HG02571 (cell line): Measurements from ENCODE around the gene RNF150.
"Not testable (repeated sequence)": the region's sequence is repeated elsewhere in the genome, so short reads cannot be mapped to it uniquely, and the experiment has no call there.

Experiments used
- ATAC-seq: cut with Tn5 transposase; IDR thresholded peaks from one replicate; pipeline ENCODE4 v1.9.1; 2021; ENCODE audit warnings: mild to moderate bottlenecking, moderate library complexity; ENCODE audit not compliant: unreplicated experiment

RNF150 gene

DNA sequence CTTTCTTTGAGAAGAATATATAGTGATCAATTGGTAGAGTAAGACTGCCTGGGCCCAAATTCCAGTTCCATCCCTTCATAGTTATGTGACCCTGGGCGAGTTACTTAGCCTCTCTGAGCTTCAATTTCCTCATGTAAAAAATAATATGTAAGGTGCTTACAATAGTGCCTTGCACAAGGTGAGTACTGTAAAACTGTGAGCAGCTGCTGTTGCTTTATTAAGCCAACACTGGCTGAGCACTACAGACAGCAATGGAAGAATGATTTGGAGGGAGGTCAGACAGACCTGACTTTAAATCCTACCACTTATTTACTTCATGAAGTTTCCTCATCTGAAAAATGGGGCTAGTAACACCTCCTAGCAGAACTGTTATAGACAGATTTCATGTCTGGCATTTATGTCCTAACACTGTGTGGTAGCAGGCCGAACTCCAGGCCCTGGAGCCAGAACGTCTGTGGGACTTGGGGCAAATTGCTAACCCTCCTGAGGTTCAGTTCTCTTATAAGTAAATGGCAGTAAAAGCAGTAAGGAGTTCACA lies 53.8 kb downstream of the RNF150 start:
- no peak for ATAC-seq

DNA sequence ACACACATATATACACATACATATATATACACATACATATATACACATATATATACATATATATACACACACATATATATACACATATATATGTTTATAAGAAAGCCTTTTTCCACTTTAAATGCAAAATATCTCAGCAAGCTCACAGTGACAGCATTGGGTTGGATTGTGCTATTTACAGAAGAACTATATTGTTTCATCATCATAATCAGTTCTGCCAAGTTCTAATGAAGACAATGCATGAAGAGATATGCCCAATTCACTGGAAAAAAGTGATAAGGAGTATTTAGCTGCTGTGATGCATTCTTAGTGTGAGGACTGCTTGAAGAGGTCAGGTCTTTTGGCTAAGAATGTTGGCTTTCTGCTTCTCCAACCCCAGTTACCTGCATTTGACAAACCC lies 54.4 kb downstream of the RNF150 start:
- ATAC-seq = no peak

DNA sequence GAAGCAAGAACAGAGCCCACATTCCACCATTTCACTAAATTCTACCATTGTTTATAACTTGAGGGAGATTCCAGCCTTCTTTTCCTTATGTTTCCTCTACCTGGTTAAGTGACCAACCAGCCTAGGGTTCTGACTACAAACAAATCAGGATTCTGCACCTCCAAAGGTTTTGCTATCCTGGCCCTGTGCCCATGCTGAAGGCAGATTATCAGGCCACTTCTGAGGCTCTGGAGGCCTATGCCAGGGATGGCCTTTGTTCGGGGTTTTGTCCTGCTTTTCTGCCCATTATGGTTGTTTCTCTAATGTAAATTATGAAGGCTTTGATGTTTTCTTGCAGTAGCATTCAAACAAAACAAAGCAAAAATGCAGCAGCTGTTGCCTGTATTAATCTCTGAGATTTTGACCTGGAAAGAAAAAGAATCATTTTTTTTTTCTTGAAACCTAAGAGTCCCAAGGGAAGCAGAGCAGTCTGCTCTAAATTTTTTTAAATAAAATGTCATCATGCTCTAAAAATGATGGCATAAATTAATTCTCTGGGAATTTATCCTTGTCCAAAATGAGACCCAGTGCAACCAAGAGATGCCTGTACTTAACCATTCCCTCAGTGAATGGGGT lies 55.6 kb downstream of the RNF150 start:
- no peak for ATAC-seq

DNA sequence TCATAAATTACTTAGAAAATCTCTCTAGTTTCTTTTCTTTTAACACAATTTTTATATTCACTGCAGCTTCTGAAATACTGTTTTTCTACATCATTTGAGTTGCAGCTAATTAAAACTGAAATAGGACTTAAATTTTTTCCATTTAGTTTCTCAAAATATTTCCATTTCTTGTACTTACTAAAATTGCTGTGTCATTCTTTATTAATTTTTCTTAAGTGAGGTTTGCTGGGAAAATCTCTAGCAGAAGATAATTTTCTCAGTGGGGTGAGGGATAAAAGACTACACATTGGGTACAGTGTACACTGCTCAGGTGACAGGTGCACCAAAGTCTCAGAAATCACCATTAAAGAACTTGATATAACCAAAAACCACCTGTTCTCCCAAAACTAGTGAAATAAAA lies 57.7 kb downstream of the RNF150 start:
- no peak for ATAC-seq

DNA sequence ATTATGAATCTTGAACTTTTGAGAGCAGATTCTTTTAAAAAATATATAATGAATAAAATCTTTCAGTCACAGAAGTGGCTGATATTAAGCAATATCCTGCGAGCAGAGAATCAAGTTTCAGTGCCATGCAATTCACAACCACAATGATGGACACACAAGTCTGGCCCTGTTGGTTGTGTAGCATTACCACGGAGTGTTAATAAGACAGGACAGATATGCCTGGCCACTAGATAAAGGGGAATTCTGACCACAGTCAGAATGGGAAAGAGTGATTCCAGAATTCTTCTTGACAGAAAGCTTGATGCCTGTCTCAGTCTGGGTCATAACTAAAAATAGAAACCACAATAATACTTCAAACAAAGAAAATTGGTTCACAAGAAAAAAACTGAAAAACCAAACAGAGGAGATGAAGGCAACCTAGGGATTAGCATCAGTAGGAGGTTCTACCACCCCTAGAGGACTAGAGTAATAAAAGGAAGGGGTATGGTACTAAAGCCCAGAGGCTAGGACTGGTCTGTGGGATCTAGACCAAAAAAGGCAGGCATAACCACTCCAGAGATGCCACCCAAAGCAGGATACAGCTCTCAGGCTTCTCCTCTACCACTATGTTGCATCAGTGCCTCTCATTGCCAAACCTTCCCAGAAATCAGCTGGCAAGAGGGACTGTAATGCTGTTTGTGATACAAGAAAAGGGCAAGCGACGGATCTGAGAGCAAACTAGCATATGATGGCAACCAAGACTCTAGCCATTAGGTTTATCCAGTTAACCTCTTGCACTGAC lies 59.0 kb downstream of the RNF150 start:
- ATAC-seq = no peak

DNA sequence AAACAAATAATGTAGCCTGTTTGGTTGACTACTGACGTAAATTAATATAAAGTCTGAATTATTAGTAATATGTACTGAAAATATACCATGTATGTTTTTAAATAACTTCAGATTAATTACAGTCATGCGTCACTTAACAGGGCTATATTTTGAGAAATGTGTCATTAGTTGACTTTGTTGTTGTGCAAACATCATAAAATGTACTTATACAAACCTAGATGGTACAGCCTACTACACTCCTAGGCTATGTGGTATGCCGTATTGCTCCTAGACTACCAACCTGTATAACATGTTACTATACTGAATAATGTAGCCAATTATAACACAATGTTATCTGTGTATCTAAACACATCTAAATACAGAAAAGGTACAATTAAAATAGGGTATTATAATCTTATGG lies 66.6 kb downstream of the RNF150 start:
- no peak for ATAC-seq

DNA sequence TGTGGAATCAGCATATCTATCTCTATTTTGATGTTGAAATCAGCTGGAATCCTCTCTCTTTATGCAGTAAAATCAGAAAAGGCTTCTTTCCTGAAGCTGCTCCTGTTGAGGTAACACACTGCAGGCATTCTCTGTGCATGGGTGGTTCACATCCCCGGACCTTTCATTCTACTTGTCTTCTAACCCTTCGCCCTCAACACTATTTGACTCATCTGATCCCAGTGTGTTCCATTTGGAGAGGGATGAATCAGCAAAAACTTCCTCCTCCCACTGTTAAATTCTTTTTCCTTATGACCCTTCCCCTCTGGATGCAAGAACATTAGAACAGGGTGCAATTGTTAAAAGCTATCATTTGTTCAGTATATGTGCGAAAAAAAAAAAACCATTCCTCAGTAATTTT lies 67.4 kb downstream of the RNF150 start:
- no peak for ATAC-seq

DNA sequence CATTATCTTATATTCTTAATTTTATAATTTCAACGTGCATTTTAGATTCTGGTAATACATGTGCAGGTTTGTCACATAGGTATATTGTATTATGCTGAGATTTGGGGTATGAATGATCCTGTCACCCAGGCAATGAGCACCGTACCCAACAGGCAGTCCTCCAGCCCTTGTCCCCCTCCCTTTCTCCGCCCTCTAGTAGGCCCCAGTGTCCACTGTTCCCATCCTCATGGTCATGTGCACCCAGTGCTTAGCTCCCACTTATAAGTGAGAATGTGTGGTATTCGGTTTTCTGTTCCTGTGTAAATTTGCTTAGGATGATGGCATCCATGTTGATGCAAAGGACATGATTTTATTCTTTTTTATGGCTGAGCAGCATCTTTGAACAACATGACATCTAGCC lies 70.6 kb downstream of the RNF150 start:
- no peak for ATAC-seq

DNA sequence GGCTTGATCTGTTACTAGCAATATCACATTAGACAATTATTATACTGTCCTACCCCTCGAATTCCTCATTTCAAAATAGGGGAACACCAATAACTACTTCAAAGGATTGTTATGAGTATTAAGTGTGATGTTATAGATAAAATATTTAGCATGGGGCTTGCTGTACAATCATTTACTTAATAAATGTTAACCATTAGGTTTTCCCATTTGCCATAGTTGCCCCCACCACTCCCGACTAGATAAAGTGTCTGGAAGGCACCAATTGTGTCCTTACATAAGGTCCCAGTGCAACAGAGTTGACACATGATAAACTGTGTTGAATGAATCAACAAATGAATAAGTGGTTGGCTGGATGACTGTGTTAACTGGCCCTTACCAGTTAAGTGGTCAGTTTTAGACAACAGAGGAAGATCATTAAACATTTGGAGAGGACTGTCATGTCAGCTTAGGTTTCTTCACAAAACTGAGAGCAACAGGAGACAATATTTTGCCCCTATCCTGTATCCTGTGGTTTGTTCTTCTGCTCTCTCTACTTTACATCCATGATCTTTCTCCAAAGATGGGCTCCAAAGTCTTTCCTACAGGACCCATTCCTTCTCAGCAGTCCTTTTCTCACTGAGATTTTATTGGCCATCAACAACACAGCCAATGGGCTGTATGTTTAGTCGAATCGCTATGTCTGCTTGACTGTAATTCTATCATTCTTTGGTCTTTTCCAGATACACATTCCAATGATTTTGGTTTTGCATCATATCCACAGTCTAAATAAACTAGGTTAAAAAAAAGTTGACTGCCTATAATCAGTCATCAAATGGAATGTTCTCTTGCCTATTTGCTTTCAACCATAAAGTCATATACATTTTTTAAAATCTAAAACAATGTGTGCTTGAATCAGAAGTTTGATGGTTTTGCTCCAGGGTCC lies 74.4 kb downstream of the RNF150 start:
- ATAC-seq = no peak

DNA sequence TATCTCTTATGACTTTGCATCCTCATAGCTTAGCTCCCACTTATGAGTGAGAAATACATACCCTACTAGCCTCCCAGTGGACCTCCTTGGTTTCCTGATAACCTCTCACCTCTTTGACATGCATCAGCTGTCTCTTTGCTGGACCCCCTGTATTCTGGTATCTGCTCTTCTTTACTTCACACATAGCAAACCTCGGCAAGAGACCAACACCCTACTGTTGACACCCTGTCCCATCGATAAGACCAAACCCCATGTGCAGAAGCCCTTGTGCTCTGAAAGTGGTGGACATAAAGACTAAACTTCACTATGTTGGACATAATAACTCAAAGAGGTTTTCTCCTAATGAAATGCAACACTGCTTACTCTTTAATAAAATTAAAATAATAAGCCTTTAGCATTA lies 75.7 kb downstream of the RNF150 start:
- no peak for ATAC-seq

DNA sequence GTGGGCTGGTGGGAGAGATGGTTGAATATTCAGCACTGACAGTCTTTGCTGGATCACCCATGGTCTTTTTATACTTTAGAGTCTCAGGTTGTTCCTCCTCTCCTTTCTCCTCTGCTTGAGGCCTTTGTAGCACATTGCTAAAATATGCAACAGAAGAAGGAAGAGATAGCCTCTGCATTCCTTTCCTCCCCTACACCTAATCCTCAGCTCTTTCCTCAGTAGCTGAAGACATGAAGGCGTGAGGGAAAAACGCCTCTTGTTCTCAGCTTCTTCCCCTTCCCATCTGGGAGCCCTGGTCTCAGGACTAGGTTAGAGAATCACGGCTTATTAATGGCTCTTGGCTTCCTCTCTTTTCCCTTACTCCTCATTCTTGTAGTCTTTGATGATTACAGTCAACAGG lies 76.8 kb downstream of the RNF150 start:
- no peak for ATAC-seq

DNA sequence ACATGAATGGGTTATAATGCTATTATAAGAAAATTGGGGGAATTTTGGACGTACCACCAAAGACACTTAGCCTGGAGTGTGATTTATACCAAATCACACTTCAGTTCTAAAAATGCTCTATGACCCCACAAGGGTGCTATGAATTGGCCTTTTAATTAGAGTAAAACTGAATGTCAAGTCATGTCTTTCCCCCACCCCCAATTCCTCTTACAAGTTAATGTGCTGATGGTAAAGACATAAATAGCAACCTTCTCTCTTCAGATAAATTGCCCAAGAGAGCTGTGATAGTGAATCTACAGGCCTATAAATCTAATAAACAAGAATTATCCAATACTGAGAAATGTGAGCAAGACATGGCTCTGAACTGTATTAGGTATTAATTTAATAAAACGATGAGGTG lies 78.8 kb downstream of the RNF150 start:
- ATAC-seq = no peak

DNA sequence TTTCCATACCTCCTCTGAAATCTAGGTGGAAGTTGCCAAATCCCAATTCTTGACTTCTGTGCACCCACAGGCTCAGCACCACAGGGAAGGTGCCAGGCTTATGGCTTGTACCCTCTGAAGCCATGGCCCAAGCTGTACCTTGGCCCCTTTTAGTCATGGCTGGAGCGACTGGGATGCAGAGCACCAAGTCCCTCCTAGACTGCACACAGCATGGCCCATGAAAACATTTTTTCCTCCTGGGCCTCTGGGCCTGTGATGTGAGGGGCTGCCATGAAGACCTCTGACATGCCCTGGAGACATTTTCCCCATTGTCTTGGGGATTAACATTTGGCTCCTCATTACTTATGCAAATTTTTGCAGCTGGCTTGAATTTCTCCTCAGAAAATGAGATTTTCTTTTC lies 82.3 kb downstream of the RNF150 start:
- not testable (repeated sequence) for ATAC-seq

DNA sequence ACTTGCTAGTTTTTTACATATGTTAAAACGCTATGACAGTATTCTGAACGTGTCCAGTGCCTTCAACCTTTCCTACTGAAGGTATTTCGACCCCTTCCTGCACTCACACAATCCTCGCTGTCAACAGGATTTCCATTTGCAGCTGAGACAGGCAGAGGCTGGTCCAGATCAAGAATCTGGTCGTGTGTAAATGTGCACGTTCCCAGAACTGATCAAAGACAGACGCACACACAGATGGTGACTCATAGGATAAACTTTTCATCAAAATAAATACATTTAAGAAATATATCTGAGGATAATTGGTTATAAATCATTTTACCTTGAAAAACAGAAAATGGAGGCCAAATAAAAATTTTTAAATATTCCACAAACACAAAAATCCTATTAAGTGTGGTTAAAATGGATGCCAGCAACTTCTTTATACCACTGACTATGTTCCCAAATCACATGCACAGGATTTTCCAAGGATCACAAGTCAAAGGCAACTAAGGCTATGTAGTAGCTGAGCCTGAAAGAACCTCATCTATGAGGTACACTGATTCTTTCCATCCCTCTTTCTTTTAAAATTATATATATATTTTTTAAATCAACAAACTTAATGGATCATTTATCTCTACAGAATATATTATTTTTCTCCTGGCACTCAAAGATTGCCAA lies 85.9 kb downstream of the RNF150 start:
- ATAC-seq = no peak

DNA sequence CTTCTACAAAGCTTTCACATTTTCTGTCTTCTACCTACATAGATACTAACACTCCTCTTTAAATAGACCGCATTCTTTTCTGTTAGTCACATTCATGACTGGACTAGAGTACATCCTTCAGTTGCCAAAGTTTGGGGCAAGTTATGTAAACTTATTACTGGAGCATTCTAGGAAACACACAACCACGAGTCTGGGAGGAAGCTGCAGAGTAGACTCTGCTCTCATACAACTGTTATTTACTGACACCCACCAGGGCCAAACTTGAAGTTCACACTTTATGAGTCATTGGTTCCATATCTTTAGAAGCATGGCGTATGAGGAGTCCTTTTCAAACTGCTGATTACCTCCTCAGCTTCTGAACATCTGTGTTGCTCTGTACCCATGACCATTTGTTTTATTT lies 87.0 kb downstream of the RNF150 start:
- no peak for ATAC-seq

DNA sequence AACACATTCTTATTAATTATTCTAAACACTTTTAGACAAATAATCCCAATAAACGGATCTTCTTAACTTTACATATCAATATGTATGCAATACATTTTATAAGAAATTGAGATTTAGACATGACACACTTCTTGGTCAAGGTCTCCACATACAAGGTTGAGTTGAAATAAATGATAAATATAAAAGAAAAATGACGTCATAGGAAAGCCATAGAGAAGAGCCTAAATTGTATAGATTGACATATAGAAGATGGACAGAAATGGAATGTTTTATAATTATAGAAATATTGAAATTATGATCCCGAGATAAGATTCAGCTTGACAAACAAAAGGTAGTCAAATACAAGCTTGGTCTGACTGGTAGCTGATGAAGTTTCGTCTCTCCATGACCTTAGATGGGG lies 87.4 kb downstream of the RNF150 start:
- no peak for ATAC-seq

DNA sequence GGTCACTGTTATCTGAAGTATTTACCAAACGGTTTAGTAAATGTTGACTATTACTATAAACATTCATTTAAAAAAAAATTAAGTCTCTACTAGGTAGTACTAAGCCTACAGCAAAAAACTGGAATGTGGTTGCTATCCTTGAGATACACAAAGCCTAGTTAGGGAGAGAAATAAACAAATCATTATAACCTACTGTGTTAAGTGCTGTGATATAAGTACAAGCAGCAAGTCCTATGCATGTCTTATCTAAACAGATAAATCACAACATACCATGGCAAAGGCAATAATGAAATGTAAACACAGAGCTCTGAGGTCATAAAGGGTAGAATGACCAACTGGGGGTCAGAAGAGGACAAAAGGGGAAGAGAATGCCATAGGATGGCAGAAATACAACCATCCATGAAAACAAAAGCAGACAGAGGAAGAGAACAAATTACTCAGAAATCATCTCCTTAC lies 92.2 kb downstream of the RNF150 start:
- ATAC-seq = no peak

DNA sequence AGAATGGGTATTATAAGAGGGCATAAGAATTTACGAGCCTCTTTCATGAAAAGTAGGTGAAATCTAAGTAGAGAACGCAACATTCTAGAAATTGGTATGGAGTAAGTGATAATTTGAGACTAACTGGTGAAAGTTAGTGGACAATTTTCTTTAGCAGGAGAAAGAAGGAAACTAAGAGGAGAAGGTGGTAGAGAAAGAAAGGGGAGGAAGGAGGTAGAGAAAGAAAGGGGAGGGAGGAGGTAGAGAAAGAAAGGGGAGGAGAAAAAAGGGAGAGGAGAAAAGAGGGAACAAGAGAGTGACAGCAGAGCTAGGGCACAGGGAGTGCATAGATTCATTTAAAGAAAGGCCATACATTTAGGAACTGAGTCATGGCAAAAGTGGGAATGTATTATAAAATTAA lies 94.1 kb downstream of the RNF150 start:
- no peak for ATAC-seq

DNA sequence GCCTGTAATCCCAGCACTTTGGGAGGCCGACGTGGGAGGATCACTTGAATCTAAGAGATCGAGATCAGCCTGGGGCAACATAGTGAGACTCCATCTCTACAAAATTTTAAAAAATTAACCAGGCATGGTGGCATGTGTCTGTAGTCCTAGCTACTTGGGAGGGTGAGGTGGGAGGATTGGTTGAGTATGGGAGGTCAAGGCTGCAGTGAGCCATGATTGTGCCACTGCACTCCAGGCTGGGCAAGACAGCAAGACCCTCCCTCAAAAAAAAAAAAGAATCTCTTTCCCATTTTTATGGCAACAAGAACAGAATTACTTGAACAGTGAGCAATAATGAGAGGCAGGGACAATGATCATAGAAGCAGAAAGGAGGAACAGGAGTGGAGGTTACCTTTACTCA lies 94.8 kb downstream of the RNF150 start:
- ATAC-seq = no peak

DNA sequence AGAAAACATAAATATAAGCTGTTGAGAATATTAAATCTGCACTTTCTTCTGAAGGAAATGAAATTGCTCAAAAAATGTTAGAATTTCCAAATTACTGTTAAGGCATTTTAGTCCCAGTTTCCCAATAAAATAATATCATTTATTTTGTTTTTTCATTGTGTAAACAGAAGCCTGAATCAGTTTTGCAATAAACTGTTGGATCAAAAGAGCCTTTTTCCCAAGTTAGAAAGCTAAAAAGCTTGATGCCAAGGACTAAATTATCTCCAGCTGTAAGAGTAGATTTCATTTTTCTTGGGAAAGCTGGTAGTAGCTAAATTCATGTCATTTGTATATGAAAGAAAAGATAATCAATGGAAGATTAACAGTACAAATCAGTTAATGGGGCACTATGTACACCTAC lies 95.8 kb downstream of the RNF150 start:
- ATAC-seq = no peak

DNA sequence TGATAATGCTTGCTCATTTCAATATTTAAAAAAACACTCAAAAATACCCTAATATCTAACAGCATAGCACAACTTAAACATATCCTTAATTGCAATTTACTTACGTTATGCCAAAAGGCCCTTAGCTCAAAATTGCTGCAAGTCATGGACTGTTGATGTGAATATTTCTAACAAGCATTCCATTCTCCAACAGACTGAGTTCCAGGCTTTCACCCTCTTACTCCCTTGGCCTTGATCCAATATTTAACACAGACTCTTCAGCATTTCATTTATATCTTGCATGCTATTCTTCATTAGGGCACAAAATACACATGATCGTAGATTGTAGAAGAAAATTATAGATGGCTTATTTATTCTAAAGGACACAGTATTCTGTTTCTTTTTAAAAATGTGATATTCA lies 96.5 kb downstream of the RNF150 start:
- no peak for ATAC-seq
